GM21390 (cell line): ENCODE results near the gene SH2D4B.
A peak's percentile ranks its signal among the peaks of the same experiment; 100 is the strongest.
"Not testable (repeated sequence)": the region's sequence is repeated elsewhere in the genome, so short reads cannot be mapped to it uniquely, and the experiment has no call there.

Experiments
- ATAC-seq: cut with Tn5 transposase; IDR thresholded peaks from one replicate; pipeline ENCODE4 v1.9.1; 2021; ENCODE audit not compliant: unreplicated experiment

Gene SH2D4B

DNA sequence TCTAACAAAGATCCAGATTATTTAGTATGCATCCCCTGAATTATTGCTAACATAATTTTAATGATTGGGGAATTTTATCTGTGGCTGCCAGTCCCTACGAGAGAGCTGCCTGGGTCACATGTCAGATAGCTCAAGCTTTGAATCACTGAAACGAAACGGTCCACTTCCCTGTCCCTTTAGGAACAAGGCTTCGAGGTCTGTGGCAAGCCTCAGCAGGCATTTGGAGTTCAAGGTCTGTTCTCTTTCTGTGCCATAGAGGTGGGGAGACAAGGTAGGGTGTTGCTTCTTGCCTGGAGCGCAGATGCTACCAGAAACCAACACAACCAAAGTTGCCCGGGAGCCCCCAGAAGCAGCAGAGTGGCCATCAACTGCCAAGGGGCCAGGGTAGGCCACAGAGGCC, 13.9 kb upstream of the SH2D4B start:
- no peak for ATAC-seq

DNA sequence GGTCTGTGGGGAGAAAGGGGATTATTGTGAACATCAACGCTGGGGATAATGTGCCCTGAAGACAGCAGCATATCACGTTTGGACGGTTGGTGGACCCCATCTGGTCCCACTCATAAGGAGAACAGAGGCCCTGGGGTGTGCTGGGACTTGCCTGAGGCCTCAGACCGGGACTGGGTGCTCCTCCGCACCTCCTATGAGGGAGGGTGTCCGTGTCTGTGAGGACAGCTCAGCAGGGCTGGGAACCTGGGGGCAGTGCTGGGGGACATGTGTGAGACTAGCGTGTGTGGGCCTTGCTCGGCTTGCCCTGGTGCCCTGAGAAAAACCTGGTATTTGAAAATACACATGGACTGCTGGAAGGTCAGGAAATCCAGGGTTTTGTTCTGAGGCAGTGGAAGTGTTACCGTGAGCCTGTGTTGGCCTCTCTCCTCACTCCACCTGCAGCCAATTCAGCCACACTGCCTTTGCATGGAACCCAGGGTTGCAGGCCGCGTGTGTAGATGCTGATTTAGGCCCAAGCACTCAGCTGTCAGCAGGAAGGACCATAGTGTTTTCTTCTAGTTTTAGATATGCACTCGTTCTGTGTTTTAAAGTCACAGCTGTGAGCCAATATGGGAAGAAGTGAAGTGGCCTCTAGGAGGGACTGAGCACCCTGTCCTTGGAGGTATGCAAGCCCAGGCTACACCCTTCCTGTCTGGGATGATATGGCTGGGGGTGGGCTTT, 13.4 kb upstream of the SH2D4B start:
- ATAC-seq = no peak

DNA sequence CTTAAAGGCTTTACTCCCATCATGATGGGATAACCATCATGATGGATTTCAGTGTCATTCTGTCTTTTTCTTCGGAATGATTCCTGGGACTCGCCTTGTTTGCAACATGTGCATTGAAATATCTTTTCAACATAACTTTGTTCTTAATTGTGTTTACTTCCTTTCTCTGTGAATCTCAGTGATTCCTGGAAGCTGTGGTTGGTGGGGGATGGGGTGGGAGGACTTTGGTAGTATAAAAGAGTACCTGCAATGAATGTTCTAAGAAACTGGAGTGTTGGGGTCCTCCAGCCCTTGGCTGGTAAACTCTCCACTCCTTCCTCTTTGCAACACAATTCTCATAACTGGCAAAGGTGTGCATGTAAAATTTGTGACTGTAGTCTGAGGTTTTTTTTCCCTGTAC, 11.5 kb upstream of the SH2D4B start:
- ATAC-seq = no peak

DNA sequence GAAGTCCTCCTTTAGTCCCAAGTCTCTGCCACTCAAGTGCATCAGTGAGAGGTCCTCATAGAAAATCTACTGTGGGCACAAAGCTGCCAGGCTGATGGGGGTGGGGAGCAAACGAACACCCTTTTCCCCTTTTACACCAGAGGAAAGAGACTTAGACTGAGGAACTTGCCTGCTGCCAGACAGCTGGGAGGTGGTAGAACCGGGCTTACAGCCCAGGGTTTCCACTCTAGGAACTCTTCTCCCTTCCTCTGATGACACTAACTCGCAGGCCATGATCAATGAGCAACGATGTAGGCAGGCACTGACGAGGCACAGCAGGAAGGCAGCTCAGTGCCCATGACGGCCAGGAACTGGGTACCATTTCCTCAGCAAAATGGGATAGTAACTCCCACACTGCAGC, 11.0 kb upstream of the SH2D4B start:
- no peak for ATAC-seq

DNA sequence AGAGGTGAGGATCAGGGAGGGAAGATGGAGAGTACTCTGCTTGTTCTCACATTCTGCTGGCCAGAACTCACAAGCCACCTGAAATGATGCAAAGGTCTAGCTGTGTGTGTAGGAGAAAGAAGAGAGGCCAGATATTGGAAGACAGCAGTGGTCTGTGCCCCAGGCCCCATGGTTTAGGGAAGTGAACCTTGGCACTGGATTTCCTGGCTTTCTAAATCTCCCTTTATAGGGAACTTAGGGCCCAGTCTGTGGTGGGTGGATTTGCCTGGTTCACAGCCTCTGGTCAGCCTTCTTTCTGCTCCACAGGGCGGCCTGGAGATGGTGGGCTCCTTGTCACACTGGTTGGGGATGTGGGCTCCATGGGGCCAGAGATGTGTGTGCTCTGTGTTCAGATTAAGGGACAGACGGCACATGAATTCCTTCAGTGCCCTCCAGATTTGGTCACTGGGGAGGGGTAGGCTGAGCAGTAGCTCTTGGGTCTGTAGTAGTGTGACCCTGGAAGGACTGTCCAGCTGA, 9.5 kb upstream of the SH2D4B start:
- ATAC-seq = no peak

DNA sequence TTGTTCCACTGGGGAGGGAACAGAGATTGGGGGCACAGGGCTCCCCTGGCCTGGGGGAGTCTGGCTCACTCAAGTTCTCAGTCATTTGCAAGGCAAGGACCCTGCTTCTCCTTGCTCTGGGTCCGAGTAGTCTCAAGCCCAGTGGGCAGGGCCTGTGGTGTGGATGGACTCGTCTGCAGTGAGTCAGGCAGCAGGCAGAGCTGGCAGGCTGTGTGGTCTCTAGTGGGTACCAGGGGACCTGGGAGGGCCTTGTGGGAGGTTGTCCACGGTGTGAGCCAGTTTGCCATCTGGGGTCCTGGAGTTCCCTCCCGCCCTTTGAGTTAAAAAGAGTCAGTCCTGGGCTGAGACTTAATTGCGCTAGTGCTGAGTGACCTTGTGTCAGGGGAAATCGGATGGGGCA, 8.8 kb upstream of the SH2D4B start:
- ATAC-seq = no peak

DNA sequence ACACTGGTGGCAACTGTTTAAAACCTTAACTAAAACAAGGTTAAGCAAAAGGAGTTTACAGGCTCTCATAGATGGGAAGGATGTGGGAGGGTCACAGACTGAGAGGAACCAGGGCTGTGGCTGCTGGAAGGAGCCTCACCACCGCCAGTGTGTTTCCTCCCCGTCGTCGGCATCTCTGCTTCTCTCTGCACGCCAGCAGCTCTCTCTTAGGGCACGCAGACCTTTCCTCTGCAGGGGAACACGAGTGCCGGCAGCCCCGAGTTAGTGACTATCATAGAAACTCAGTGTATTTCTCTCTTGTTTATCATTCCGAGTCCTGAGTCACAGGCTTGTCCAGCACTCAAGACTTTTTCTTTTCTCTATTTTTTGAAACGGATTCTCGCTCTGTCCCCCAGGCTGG, 8.1 kb upstream of the SH2D4B start:
- no peak for ATAC-seq

DNA sequence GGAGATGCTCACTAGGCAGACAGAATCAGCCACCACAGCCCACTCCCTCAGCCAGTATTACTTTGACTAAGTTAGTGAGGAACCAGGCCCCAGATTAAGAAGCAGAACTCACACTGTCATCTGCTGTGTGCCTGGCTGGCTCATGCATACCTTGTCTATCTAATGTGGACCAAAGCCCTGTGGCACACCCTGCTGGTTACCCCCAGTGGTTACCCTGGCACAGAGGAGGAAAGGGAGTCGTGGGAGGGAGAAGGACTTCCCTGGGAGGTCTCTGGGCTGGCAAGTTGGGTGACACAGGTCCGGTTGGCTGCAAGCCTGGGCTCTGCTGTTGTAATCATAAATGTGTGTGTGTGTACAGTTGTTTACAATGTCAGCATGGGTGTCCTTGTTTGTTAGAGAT, 7.5 kb upstream of the SH2D4B start:
- ATAC-seq = peak; percentile 68

DNA sequence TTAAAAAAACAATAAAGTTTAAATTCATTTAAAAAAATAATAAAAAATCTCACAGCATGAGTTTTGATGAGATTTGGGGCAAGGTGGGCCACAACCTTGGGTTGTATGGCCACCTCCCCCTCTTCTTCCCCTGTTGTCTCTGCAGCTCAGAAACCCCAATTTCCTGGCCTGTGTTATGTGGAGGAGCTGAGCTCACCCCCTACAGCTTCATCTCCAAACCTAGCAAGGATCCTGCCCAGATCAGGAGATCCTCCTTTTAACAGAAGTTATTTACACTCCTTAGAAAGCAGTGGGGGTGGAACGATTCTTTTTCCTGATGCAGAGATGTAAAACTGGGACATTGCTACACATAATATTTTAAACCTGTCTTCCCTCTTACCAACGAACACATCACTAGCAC, 6.9 kb upstream of the SH2D4B start:
- ATAC-seq = no peak

DNA sequence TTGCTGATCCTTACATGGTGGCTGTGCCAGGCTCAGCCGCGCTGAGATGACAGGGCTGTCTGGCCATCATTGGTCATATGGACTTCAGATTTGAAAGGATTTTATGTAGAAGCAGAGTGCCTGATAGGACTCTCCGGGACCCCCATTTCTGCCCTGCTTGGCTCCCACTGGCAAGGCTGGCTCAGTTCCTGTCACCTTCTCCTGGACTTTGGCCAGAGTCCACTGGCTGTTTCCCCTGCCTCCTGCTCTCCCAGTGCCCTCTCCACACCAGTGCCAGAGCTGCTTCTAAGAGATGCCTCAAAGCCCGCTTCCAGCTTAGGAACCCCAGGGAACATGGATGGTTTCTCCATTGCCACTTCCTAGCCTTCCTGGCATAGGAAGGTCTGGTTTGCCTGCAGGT, 5.1 kb upstream of the SH2D4B start:
- no peak for ATAC-seq

DNA sequence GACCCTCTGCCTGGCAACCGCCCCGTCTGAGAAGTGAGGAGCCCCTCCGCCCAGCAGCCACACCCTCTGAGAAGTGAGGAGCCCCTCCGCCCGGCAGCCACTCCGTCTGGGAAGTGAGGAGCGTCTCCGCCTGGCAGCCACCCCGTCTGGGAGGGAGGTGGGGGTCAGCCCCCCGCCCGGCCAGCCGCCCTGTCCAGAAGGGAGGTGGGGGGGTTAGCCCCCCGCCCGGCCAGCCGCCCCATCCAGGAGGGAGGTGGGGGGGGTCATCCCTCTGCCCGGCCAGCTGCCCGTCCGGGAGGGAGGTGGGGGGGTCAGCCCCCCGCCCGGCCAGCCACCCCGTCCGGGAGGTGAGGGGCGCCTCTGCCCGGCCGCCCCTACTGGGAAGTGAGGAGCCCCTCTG, 3.6 kb upstream of the SH2D4B start:
- ATAC-seq = not testable (repeated sequence)

DNA sequence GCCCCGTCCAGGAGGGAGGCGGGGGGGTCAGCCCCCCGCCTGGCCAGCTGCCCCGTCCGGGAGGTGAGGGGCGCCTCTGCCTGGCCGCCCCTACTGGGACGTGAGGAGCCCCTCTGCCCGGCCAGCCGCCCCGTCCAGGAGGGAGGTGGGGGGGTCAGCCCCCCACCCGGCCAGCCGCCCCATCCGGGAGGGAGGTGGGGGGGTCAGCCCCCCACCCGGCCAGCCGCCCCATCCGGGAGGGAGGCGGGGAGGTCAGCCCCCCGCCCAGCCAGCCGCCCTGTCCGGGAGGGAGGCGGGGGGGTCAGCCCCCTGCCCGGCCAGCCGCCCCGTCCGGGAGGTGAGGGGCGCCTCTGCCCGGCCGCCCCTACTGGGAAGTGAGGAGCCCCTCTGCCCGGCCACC, 3.1 kb upstream of the SH2D4B start:
- not testable (repeated sequence) for ATAC-seq

DNA sequence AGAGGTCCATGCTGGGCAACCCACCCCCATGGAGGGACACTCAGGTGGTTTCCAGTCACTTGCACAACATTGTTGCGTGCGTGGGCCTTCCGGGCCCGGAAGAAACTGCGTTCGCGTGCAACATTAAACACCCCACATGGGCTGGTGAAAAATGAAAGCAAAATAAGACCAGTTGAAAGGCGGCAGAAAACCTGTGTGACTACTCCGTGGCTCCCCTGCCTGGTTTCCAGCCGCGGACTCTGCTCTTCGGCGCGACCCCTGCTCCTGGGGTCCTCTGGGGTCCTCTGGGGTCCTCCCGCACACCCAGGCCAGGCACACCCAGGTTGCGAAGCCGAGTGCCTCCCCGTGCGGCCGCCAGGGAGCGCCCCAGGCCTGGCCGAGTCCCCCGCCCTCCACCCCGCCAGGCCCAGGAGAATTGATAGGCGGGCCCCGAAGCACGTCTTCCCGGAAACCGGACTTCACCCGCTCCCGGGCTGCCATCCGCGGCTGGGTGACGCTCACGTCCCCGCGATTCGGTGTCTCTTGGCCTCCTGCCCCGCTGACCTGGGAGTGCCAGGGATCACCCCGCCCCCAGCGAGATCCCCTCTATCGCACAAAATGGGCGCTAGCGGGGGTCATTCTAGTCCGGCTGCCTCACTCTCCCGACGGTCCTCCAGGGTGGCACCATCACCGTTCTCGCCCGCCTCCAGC, 1.9 kb upstream of the SH2D4B start:
- ATAC-seq = peak; percentile 64

DNA sequence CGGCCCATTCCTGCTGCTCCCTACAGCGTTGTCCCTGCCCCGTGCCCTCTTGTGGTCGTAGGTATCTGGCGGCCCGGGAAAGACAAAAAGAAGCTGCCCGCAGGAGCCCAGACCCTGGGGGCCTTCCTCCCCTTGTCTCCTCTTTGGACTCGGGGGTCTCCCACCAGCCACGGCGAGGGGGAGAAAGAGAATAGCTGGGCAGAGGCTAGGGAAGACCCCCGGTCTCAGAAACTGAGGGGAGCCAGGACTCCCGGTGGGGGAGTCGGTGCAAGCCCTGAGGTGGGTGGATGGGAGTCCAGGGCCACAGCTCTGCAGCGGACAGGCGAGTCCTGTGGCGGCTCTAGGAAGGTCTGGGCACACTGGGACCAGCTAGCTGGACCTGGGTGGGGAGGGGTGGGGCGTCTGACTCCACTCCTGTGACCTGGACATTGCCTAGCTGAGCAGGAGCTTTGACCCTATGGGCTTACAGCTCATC, 1.3 kb upstream of the SH2D4B start:
- no peak for ATAC-seq

DNA sequence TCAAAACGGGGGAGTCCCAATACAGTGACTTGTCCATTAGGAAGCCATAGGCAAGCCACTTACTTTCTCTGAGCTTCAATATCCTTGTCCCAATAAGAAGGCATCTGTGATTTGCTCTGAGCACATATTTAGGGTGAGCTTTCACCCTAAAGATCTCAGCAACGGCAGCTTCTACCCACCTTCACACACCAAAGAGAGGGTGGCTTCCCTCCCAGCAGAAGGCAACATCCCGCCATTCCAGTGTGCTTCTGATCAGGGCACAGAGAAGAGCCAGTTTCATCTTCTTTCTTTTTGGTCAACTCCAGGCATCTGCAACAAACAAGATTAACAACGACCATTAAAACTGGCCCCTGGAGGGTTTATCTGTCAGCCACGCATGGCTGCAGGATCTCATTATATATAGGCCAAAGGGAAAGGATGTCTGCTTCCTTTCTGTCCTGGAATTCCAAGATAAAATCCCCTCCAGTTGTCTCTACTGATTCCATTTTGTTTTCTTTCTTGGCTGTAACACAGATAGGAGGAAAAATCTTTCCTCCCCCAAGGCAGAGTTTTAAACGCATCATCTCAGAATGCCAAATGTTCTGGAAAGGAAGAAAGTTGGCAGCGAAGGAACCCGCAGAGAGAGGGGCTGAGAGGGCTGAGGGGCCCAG, 491 bp upstream of the SH2D4B start:
- ATAC-seq = no peak

DNA sequence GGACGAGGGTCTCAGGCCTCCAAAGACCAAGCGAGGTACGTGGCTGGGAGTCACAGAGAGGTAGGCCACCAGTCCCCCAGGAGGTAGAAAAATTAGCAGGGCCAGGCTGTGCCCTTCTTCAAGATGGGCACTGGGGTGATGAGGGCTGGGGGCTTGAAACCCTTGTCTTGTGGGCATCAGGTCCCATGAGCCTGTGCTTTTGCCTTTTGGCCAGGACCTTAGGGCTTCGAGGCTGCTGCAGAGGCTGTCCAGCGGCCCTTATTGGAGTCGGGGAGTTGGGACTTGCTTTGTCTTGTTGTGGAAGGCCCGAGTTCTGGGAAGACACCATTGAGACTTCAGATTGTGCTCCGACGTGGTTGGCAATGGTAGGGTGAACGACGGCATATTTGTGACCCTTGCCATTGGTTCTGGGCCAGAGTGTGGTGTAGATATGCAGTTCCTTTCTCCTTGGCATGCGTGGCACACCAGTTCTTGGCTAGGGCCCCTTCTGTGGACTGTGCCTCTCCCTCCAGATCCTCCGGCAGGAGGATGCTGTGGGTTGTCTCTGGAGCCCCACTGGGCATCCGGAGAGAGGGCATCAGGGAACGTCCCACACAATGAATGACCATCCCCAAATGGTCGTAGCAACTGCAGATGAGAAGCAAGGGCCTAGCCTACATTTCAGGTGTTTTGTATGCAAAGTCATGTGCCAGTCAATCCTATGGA, 931 bp downstream of the SH2D4B start:
- ATAC-seq = no peak

DNA sequence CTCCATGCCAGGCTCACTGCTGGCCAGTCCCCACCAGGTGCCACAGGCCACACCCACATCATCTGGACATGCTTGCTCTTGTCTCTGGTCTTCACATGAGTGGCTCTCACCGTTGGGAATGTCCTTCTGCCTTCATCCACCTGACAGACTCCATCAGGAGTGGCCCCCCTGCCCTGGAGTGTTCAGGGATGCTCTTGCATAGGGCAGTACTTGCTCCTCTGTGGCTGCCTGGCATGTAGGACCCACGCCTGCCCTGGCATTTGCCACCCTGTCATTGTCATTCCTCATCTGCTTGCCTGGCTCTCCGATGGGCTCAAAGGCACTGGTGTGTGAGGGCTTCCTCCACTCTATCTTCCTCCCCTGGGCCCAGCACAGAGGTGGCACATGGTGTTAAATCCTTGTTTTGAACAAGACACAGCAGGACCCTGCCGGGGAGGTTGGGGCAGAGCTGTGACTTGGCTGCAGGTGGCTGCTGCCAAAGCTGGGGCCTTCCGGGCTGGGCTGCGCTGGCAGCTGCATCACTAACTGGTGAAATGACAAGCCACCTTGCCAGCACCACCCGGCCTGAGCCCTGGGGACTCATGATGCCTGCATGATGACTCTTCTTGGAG, 1.8 kb downstream of the SH2D4B start:
- no peak for ATAC-seq

DNA sequence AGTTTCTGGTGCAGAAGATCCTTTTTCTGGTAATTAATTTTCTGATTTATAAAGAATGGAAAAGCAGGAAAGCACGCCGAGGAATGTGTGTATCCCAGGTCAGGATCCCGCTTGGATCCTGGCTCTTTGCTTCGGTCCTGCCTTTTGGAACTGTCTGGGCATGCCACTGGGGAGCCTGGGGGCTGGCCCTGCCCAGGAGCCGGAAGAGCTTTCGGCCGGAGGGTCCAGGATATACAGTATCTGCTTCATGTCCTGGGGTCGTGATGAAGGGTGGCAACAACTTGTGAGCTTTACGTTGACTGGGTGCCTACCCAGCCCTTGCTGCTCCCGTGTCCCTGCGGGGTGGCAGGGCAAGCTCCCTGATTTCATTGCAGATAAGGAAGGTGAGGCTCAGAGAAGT, 2.4 kb downstream of the SH2D4B start:
- no peak for ATAC-seq

DNA sequence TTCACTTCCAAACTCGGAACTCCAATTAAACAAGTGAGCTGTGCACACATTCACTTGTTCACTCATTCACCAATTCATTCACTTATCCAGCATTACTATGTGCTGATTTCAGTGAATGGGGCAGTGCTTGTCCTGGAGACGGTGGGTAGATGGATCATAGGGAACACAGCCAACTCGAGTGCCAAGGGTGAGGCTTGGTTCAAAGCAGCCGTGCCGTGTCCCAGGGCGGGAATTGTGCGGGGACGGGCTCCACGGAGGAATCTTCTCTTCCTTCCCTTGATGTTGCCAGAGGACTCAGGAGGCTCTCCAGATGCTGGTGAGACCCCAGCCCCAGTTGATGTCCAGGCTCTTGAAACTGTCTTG, 2.9 kb downstream of the SH2D4B start:
- ATAC-seq = no peak

DNA sequence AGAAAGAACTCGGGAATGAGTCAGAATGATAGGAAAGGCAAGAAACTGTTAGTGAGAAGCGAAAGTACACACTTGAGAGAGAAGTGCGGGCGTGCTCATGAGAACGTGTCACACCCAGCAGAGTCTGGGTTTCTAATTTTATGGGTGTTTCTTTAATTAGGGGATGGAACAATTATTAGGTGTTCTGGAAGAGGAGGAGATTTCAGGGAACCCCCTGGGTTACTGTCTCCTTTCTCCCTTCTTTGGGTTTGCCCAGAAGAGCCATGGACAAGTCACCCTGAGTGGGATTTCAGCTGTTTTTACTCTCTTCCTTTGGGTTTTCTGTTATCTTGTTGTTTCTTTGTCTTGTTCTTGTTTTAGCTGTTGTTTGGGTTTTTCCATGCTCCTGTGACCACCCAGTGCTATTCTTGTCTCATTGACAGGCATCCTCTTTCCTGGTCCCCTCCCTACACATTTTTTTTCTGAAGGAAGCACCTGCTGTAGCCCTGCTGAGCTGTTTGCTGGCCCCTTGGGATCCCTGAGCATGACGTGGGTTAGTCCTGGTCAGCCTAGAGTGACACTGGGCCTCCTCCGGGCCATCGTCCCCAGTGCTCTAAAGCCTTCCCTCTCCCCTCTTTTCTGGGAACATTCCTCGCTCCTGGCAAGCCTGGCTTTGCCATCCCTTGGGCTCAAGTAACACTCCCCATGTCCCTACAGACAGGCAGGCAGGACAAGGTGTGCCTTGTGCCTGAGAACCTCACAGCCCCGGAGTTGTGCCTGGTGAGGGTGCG, 3.5 kb downstream of the SH2D4B start:
- ATAC-seq = peak; percentile 56
